ENCODE data around the gene ZFYVE21. TPM values are rescaled to one million over a fixed set of nuclear protein-coding genes. Genes with fewer than 3 reads are reported as not detected.

The ZFYVE21 gene
- total and polyA plus RNA-seq, 10 donors, result 21.8 to 71.1 (median 46.0) TPM

GRCh38 chr14:103731481-103731880 lies 15.9 kb downstream of the ZFYVE21 start:
- Histone ChIP-seq H3K27me3 (replicated peaks in 1 of 7) (no peaks in the 10 kb centered on the region), H3K4me3 (no peak overlapping the region), H3K27ac (no peak overlapping the region), H3K9me3 (no peaks in the 10 kb centered on the region), H3K4me1 (peaks cover 0 to 41% (median 18%) of the 10 kb centered on the region in 6 donors), H3K36me3 (peaks cover 0 to 98% (median 57%) of the 10 kb centered on the region in 6 donors)
- DNase-seq, result peak; percentile 67
- intact Hi-C loops (cut with DNase I; ENCODE audit: low total_unique reads), result no loop called here
- 93 to 96% (median 95%) methylated on average over 14 to 15 of the region's 15 CpGs for WGBS, 5 donors
- no peak for TF ChIP-seq POLR2AphosphoS5 (IDR thresholded peaks at IDR 0.05)
- no peak for TF ChIP-seq POLR2A (IDR thresholded peaks at IDR 0.05)
- TF ChIP-seq, protein P1, sequence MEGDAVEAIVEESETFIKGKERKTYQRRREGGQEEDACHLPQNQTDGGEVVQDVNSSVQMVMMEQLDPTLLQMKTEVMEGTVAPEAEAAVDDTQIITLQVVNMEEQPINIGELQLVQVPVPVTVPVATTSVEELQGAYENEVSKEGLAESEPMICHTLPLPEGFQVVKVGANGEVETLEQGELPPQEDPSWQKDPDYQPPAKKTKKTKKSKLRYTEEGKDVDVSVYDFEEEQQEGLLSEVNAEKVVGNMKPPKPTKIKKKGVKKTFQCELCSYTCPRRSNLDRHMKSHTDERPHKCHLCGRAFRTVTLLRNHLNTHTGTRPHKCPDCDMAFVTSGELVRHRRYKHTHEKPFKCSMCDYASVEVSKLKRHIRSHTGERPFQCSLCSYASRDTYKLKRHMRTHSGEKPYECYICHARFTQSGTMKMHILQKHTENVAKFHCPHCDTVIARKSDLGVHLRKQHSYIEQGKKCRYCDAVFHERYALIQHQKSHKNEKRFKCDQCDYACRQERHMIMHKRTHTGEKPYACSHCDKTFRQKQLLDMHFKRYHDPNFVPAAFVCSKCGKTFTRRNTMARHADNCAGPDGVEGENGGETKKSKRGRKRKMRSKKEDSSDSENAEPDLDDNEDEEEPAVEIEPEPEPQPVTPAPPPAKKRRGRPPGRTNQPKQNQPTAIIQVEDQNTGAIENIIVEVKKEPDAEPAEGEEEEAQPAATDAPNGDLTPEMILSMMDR (IDR thresholded peaks at IDR 0.05 in 8 of 11, conservative IDR thresholded peaks at IDR 0.05 in 3 of 11), result no peak

GRCh38 chr14:103731916-103732867 lies 16.6 kb downstream of the ZFYVE21 start:
- Histone ChIP-seq H3K27me3 (replicated peaks in 1 of 7) (no peaks in the 10 kb centered on the region), H3K9me3 (no peaks in the 10 kb centered on the region), H3K36me3 (peaks cover 0 to 99% (median 60%) of the 10 kb centered on the region in 6 donors), H3K27ac (peak overlapping the region in 1 of 8 donors; percentile 30), H3K4me1 (peaks cover 0 to 41% (median 18%) of the 10 kb centered on the region in 6 donors), H3K4me3 (no peak overlapping the region)
- WGBS, 5 donors, result 92 to 96% (median 93%) methylated on average over 13 to 24 of the region's 24 CpGs
- TF ChIP-seq POLR2A (IDR thresholded peaks at IDR 0.05) (no peak), POLR2AphosphoS5 (IDR thresholded peaks at IDR 0.05) (peak; percentile 10 to 36 (median 26))
- TF ChIP-seq, protein P1 (IDR thresholded peaks at IDR 0.05 in 8 of 11, conservative IDR thresholded peaks at IDR 0.05 in 3 of 11), result no peak
- DNase-seq, result peak; percentile 71
- intact Hi-C loops (cut with DNase I; ENCODE audit: low total_unique reads), result no loop called here

DNA sequence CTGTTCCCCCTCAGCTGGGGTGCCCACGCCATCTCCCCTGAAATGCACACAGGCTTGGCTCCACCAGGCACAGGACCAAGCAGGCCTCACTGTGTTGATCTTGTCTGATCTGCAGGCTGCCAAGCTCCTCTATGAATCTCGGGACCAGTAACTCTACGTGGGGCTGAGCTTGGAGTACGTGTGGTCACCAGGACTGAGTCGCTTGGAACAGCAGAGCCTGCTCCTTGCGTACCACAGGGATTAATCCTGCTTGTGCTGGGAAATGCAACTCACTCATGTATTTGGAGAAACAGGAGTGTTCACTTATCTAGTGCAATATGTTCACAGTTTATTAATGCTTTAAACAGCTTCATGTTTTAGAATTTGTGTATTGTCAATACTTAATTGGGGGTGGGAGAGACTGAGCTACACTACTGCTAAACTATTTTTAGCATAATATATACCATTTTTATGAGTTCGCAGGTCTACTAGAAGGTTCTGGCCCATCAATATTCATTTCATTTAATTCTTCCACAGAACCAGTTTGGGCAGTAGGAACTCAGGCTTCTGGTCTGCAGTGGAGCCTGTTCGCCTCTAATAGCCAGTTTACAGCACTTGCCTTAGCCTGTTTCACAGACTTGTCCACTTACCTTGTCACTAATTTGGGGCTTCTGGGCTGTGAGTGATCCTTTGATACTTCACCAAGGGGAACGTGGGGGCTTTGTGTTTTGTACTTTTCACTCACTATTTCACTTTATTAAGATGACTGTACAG lies 17.4 kb downstream of the ZFYVE21 start:
- WGBS, 5 donors, result 91 to 97% (median 94%) methylated on average over 9 of the region's 9 CpGs
- H3K27ac ChIP-seq, result peak overlapping the region in 1 of 8 donors; percentile 30

More for the DNA sequence above, 17.4 kb downstream of the ZFYVE21 start:
- Histone ChIP-seq H3K9me3 (no peaks in the 10 kb centered on the region), H3K4me3 (no peak overlapping the region), H3K4me1 (peaks cover 0 to 41% (median 18%) of the 10 kb centered on the region in 6 donors), H3K27me3 (replicated peaks in 1 of 7) (no peaks in the 10 kb centered on the region), H3K36me3 (peaks cover 0 to 99% (median 62%) of the 10 kb centered on the region in 6 donors)
- TF ChIP-seq POLR2AphosphoS5 (IDR thresholded peaks at IDR 0.05), result no peak
- TF ChIP-seq, protein P1 (IDR thresholded peaks at IDR 0.05 in 8 of 11, conservative IDR thresholded peaks at IDR 0.05 in 3 of 11), result no peak
- no peak for TF ChIP-seq POLR2A (IDR thresholded peaks at IDR 0.05)
- intact Hi-C loops (cut with DNase I; ENCODE audit: low total_unique reads), result no loop called here
- no peak for DNase-seq

Data from spleen (tissue), 11 donors.